OCI-LY1 (cell line): Measurements from ENCODE around the gene C11orf52.

Experiments used
- CTCF ChIP-seq: fragments of 200-600 bp; sonication (generic), shearing (Covaris generic); IDR thresholded peaks from 2 replicates; pipeline ENCODE4 v1.5.1; 2017; ENCODE audit warnings: mild to moderate bottlenecking, antibody characterized with exemption, low read length, moderate library complexity, mixed read lengths
- EZH2 ChIP-seq: fragments of 200-600 bp; sonication (generic), shearing (Covaris generic); IDR thresholded peaks from 2 replicates; pipeline ENCODE4 v1.8.0; 2017; ENCODE audit warnings: borderline replicate concordance, mixed run types, mild to moderate bottlenecking, antibody characterized with exemption, low read length, moderate library complexity, mixed read lengths

GRCh38 chr11:111938687-111939160, 20.0 kb downstream of the C11orf52 start:
- TF ChIP-seq CTCF (no peak), EZH2 (no peak)
